GM12878 (cell line): Measurements from ENCODE around the gene SCG3. TPM values are rescaled to one million over a fixed set of nuclear protein-coding genes. Genes with fewer than 3 reads are reported as not detected.

ENCODE experiments used
- CHD2 ChIP-seq: IDR thresholded peaks from 2 replicates; pipeline ENCODE4 v1.6.1; 2011; ENCODE audit warnings: low read depth, low read length, improper control_type of control experiment, borderline replicate concordance
- FOXM1 ChIP-seq: IDR thresholded peaks from 2 replicates; pipeline ENCODE4 v1.6.1; 2012; ENCODE audit warnings: low read depth, mild to moderate bottlenecking, inconsistent platforms, low read length, moderate library complexity
- KAT2A ChIP-seq: conservative IDR thresholded peaks from 2 replicates; pipeline ENCODE4 v1.6.1; 2011; ENCODE audit warnings: low read depth, low read length; ENCODE audit not compliant: control insufficient read depth
- MXI1 ChIP-seq: fragments of 150-350 bp; IDR thresholded peaks from 2 replicates; pipeline ENCODE4 v1.6.1; 2011; ENCODE audit warnings: low read depth, mild to moderate bottlenecking, inconsistent platforms, low read length, improper control_type of control experiment
- polyA plus RNA-seq, 11 experiments: library from polyadenylated mRNA; depleted of rRNA in 4 of 11; unstranded in 6 of 11; stranded (reverse) in 5 of 11; fragments of >200 nt; fragmentation: Nextera tagmentation in 4 of 11; fragmentation: Illumina TruSeq in 1 of 11; extraction: Ambion mirVana in 4 of 11; extraction: Trizol in 1 of 11; gene quantifications; 1 replicate in 1 of 11; 2 replicates in 10 of 11; pipeline versions ENCODE4 v1.2.1 to v1.2.3, GENCODE V29; 2011 to 2016; ENCODE audit warnings: inconsistent platforms in 2 of 11, missing spikeins in 2 of 11, low read depth in 1 of 11
- total RNA-seq, 4 experiments: library from RNA; depleted of rRNA in 3 of 4; stranded (reverse); fragments of >200 nt in 3 of 4; fragmentation: Illumina TruSeq in 1 of 4; extraction: Trizol in 1 of 4; gene quantifications; 2 replicates each; pipeline versions ENCODE4 v1.2.1 to v1.2.3, GENCODE V29; 2013 to 2021
- TF ChIP-seq, protein P1 (sequence below): IDR thresholded peaks from 2 replicates; pipeline ENCODE4 v1.6.1; 2012; ENCODE audit warnings: improper control_type of control experiment, low read depth, low read length; ENCODE audit not compliant: insufficient replicate concordance

Gene SCG3
- total and polyA plus RNA-seq, 10 of the 15 experiments (the other 5 are each of a cell fraction or from before 2014, with no cell fraction given), result 0.03 to 0.15 (median 0.04) TPM; not detected in 7

DNA sequence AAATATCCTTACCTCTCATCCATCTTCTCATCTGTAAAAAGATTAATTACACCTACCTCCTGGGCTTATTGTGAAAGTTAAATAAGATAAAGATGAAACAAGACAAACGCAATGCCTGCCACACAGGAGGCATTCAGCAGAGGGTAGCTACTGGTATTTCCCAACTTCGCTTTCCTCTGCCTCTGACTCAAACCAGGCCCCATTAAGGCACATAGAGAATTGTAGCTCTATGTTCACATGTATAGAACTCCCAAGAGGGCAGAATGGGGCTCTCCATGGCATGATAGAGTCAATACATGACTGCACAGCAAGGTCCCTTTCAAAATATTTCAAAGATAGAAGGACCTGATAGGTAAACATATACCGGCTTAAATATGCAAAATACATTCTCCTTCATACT is 54.8 kb downstream of the SCG3 start (continued):
- TF ChIP-seq, protein P1, sequence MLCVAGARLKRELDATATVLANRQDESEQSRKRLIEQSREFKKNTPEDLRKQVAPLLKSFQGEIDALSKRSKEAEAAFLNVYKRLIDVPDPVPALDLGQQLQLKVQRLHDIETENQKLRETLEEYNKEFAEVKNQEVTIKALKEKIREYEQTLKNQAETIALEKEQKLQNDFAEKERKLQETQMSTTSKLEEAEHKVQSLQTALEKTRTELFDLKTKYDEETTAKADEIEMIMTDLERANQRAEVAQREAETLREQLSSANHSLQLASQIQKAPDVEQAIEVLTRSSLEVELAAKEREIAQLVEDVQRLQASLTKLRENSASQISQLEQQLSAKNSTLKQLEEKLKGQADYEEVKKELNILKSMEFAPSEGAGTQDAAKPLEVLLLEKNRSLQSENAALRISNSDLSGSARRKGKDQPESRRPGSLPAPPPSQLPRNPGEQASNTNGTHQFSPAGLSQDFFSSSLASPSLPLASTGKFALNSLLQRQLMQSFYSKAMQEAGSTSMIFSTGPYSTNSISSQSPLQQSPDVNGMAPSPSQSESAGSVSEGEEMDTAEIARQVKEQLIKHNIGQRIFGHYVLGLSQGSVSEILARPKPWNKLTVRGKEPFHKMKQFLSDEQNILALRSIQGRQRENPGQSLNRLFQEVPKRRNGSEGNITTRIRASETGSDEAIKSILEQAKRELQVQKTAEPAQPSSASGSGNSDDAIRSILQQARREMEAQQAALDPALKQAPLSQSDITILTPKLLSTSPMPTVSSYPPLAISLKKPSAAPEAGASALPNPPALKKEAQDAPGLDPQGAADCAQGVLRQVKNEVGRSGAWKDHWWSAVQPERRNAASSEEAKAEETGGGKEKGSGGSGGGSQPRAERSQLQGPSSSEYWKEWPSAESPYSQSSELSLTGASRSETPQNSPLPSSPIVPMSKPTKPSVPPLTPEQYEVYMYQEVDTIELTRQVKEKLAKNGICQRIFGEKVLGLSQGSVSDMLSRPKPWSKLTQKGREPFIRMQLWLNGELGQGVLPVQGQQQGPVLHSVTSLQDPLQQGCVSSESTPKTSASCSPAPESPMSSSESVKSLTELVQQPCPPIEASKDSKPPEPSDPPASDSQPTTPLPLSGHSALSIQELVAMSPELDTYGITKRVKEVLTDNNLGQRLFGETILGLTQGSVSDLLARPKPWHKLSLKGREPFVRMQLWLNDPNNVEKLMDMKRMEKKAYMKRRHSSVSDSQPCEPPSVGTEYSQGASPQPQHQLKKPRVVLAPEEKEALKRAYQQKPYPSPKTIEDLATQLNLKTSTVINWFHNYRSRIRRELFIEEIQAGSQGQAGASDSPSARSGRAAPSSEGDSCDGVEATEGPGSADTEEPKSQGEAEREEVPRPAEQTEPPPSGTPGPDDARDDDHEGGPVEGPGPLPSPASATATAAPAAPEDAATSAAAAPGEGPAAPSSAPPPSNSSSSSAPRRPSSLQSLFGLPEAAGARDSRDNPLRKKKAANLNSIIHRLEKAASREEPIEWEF, result no peak
- TF ChIP-seq FOXM1, result peak; percentile 21; the same call in 1 of the 2 replicates
- no peak for TF ChIP-seq KAT2A
- no peak for TF ChIP-seq MXI1
- no peak for TF ChIP-seq CHD2
